HG03196 (cell line): ENCODE measurements around the gene KATNIP.

Source experiments
- ATAC-seq: cut with Tn5 transposase; IDR thresholded peaks from one replicate; pipeline ENCODE4 v1.9.1; 2021; ENCODE audit not compliant: unreplicated experiment

Gene KATNIP

DNA sequence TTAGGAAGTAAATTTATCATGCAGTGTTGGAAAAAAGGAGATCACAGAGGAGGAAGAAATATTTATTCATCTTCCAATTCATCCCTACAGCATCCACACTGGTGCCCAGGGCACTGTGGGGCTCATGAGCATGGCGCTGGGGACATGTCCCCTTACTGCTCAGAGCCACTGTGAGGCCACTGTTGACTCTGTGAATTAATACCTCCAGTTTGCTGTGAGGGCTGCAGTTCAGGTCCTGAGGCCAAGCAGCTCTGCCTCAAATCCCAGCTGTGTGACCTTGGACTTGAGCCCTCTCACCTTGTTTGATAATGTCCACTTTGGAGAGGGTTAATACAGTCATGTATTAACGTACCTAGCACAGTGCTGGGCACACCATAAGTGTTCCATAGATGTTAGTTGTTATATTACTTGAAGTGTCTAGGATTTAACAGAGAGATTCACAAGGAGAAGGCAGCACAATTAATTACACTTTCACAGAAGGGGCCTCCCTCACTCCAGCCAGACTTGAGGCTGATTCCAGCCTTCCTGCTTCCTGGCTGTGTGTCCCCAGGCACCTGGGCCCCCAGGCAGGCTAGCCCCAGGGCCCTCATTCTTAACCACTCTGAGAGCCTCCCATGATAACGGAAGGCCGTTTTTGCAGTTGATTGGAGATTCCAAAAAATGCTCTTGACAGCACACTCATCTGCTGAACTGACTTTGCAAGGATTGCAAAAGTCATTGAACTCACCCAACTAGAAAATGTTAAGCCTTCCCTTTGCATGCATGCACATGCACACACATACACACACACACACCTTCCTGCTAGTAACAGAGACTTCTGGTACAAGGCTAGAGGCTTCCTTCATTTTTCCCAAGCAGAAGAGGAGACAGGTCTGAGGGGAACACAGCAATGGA, 29.4 kb downstream of the KATNIP start:
- no peak for ATAC-seq

DNA sequence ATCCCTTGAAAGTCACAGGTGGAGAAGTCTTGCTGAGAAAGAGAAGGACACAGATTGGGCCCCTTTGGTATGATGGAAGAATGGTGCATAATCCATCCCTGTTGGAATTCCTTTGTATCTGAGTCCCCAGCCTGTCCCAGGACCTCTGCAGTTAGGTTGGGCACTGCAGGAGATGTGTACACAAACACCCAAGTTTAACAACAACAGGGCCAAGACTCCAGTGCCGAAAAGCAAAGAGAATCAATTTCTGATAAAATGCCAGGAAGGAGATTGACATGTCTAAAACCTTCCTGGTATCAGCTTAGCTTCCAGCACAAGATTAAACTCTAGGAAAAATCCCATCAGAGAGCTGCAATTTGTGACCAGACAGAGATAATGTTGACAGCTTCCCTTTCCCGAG, 32.9 kb downstream of the KATNIP start:
- ATAC-seq = no peak

DNA sequence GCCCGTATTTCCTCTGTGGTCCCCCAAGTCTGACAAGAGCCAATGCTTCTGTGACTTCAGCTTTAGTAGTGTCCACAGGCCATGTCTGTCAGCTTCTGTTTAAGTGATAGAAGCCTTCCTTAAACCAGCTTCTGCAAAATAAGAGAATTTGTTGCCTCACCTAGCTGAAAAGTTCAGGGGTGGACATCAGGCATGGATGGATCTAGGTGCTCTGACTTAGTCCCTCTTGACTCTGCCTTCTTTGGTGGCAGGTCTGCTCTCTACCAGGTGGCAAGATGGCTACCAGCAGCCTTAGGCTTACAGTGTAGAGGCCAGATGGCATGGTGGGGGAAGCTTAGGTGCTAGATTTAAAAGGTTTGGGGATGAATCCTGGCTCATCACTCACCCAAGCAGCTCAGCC, 33.7 kb downstream of the KATNIP start:
- ATAC-seq = no peak

DNA sequence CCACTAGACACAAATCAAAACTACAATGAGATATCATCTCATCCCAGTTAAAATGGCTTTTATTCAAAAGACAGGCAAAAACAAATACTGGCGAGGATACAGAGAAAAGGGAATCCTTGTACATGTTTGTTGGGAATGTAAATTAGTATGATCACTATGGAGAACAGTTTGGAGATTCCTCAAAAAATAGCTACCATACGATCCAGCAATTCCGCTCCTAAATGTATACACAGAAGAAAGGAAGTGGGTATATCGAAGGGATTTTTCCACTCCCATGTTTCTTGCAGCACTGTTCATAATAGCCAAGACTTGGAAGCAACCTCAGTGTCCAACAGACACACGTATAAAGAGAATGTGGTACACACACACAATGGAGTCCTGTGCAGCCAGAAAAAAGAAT, 35.3 kb downstream of the KATNIP start:
- no peak for ATAC-seq

DNA sequence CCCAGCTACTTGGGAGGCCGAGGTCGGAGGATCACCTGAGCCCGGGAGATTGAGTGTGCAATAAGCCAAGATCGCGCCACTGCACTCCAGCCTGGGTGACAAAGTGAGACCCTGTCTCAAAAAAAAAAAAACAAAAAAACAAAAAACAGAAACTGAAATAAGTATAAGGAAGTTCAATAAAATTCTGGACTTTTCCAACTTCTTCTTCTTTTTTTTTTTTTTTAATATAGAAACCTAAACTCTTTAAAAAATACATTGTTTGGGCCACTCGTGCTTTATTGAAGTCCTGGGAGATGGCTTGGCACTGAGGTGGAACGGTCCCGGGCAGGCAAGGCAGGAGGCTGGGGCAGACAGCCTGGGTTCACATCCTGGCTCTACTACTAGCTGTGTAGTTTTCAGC, 36.8 kb downstream of the KATNIP start:
- no peak for ATAC-seq

DNA sequence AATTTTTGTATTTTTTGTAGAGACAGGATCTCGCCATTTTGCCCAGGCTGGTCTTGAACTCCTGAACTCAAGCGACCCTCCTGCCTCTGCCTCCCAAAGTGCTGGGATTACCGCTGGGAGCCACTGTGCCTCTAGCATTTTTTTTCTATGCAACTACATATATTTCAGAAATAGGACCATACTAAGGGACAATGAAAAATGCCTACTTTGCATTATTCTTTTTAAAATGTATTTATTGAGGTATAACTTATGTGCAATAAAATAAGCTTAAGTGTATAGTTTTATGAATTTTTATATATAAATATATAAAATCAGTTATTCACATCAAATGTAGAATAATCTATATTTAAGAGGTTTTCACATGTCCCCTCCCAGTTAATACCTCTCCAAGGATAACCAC, 38.1 kb downstream of the KATNIP start:
- ATAC-seq = no peak

DNA sequence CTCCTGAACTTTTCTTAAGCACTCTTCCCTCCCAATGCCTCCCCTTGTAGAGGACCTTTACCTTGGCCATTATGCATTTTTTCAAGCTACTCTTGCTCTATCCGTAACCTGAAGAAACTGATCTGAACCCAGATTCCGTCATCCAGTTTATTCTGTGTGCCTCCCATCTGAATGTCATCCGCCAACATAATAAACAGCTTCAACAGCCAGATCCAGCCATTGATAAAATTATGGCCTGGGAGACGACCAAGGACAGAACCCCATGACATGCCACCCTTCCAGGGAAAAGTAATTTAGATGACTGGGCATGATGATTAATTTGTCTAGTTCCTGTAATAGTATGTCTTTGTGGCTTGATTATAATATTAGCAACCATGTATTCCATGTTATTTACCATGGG, 41.9 kb downstream of the KATNIP start:
- ATAC-seq = no peak

DNA sequence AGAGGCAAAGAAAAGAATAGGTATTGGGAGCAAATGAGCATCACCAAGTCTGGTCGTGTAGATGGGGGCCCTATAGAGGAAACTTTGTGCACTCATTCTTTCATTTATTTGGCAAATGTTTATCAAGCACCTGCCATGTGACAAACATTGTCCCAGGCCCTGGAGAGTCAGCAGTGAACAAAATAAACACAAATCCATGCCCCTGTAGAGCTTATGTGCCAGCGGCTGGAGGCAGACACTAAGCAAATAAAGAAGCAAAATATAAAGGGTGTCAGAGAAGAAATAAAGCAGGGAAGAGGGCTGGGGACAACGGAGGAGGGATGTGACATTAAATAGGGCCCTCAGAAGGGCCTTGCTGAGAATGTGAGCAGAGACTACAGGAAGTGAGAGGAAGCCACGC, 45.5 kb downstream of the KATNIP start:
- ATAC-seq = no peak

DNA sequence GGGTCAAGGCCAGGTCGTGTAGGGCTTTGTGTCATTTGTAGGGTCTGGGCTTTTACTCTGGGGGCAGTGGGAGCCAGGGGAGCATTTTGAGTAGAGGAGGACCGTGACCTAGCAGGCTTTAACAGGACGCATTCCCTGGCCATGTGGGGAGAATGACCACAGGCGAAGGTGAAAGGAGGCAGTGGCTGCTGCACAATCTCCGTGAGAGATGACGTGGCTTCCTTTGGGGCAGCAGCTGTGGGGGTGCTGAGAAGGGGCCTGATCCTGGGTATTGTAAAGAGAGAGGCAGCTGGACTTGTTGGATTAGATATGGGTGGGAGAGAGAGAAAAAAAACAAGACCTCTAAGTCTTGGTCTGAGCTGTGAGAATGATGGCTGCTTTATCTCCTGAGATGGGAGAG, 46.0 kb downstream of the KATNIP start:
- no peak for ATAC-seq

DNA sequence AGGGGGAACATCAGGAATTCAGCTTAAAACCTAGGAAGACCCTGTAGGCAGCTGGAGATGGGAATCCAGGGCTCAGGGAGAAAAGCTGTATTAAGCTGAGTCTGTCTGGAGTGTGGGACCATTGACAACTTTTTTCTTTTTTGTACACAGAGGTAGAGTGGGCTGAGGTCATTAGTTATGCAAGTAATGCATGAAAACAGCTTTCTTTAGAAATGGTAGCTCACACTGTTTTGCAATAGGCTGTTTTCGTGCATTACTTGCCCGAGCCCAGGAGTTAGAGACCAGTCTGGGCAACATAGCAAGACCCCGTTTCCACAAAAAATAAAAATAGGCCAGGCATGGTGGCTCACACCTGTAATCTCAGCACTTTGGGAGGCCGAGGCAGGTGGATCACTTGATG, 46.5 kb downstream of the KATNIP start:
- no peak for ATAC-seq

DNA sequence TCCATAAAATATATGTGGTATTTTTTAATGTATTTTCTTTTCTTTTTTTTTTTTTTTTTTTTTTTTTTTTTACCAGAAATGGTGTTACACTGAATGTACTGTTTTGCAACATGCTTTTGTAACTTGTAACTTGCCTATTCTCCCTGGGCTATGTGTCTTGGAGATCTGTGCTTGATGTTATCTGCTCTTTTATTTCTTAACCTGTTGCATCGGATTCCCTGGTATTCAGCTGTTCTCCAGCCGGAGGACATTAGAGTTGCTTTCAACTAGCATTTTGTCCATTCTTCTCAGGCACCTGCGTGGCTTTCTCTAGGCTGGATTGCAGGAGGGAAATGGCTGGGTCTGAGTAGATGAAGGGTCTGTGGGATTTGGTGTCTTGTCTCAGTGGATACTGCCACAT, 47.4 kb downstream of the KATNIP start:
- ATAC-seq = no peak

DNA sequence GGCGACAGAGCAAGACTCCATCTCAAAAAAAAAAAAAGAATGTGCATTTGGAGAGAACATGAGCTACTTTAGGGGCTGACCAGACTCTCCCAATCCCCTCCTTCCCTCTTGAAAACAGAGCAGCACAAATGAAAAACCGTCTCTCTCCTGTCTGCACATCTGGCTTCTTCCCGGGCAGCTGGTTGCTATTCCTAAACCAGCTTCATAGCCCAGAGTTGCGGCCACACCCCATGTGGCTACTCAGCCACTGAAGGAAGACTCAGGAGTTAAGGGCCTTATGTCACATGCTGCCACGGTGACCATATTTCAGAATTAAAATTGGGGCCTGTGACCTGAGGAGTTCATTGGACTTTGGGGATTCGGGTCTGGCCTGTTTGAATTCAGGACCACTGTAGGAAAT, 48.3 kb downstream of the KATNIP start:
- no peak for ATAC-seq

DNA sequence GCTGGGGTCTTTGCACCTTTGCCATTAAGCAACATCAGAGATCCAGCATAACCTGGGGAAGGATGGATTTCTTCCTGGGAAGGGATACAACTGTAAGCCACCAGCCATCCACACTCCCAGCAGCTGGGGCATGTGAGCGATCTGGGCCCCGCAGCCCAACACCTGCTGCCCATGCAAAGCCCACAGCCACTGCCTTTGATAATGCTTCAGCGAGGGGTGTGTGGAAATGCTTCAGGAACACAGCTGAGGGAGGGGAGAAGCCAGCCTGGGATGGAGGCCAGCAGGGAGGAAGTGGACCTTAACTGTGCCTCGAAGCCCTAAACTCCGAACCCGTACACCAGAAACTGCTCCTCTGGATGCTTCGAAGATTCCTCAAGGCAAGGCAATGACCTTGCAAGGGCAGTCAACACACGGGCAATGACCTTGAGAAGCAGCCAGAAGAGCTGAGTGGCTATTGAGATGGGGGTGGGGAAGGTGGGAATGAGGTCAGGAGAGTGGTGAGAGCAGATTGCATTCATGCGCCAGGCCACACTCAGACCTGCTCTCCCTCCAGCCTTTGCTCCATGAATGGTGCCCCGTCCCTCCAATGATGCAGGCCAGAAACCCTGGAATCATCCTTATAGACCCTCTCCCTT, 49.1 kb downstream of the KATNIP start:
- no peak for ATAC-seq

DNA sequence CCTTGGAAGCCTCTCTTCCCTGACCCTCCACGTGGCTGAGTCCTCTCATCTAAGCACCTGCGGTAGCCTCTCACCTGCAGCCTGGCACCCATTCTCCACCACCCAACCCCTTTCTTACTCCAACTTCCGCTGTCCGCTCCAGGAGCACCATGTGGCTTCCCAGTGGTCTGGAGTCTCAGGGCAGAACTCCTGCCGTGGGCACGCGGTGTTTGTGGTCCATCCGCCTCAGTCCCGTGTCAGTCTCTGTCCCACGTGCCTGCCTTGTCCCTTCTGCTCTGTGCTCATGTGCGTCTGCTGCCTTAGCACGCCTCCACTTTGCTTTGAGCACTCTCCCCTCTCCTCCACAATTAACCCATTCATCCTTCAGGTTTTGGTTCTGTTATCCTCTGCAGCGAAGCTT, 49.7 kb downstream of the KATNIP start:
- no peak for ATAC-seq
